Spinal cord (tissue), 10 donors: ENCODE data around the gene GRAMD1C. TPM values are rescaled to one million over a fixed set of nuclear protein-coding genes. Genes with fewer than 3 reads are reported as not detected.

ENCODE experiments used
- DNase-seq, 6 donors: peaks; one replicate each; pipeline versions ENCODE4 v3.0.0 to v3.0.0-alpha.2; 2013 to 2015; ENCODE audit warnings: low spot score in 6 of 6, low read depth in 4 of 6
- H3K27ac ChIP-seq: one replicate; pipeline ENCODE4 v1.5.1; 2013; ENCODE audit warnings: low read depth, low read length, control low read depth
- H3K27me3 ChIP-seq: one replicate; pipeline ENCODE4 v1.6.1; 2013; ENCODE audit warnings: low read length; ENCODE audit not compliant: control insufficient read depth, insufficient read depth
- H3K36me3 ChIP-seq: one replicate; pipeline ENCODE4 v1.6.1; 2013; ENCODE audit warnings: low read length; ENCODE audit not compliant: control insufficient read depth, insufficient read depth
- H3K4me1 ChIP-seq: one replicate; pipeline ENCODE4 v1.6.1; 2013; ENCODE audit warnings: low read length; ENCODE audit not compliant: control insufficient read depth, insufficient read depth
- H3K4me3 ChIP-seq: one replicate; pipeline ENCODE4 v1.5.1; 2013; ENCODE audit warnings: low read depth, low read length, control low read depth
- H3K9me3 ChIP-seq: one replicate; pipeline ENCODE4 v1.6.1; 2013; ENCODE audit warnings: low read length; ENCODE audit not compliant: control insufficient read depth, insufficient read depth
- WGBS: methylation state at CpG from one replicate; pipeline ENCODE4 v1.1.5; 2013; ENCODE audit warnings: missing lambda C conversion rate; ENCODE audit not compliant: insufficient coverage; 5-methylcytosine and 5-hydroxymethylcytosine counted together
- polyA plus RNA-seq, 2 donors: library from polyadenylated mRNA; unstranded; fragments of 120-200 nt; gene quantifications; one replicate each; pipeline ENCODE4 v1.2.1, GENCODE V29; 2013; ENCODE audit not compliant: insufficient read length in 2 of 2
- total RNA-seq, 2 donors: library from RNA; depleted of rRNA in 1 of 2; stranded (reverse); fragments of 120-200 nt in 1 of 2; fragments of >200 nt in 1 of 2; gene quantifications; one replicate each; pipeline versions ENCODE4 v1.2.3 to v1.2.4, GENCODE V29; 2013 to 2014
- donor health status: healthy.

The GRAMD1C gene
- total and polyA plus RNA-seq, 4 donors: 10.5 to 21.3 (median 15.4) TPM

DNA sequence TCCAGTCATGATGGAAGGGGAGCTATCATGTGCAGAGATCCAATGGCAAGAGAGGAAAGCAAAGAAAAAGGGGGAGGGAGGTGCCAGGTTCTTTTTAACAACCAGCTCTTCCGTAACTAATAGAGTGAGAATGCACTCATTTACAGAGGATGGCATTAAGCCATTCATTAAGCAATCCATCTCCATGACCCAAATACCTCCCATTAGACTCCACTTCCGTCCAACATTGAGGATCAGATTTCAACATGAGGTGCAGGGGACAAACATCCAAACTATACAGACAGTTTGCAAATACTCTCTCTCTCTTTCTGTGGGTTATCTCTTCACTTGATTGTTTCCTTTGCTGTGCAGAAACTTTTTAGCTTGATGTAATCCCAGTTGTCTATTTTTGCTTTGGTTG is 130.4 kb downstream of the GRAMD1C start:
- Histone ChIP-seq H3K27ac (no peak overlapping the region), H3K27me3 (no peaks in the 10 kb centered on the region), H3K4me3 (no peak overlapping the region), H3K36me3 (no peaks in the 10 kb centered on the region), H3K9me3 (peaks cover 11% of the 10 kb centered on the region), H3K4me1 (no peaks in the 10 kb centered on the region)
- peak in 2 of 6 donors; percentile 16 to 61 for DNase-seq
- 13% methylated on average over 2 of the region's 2 CpGs for WGBS

DNA sequence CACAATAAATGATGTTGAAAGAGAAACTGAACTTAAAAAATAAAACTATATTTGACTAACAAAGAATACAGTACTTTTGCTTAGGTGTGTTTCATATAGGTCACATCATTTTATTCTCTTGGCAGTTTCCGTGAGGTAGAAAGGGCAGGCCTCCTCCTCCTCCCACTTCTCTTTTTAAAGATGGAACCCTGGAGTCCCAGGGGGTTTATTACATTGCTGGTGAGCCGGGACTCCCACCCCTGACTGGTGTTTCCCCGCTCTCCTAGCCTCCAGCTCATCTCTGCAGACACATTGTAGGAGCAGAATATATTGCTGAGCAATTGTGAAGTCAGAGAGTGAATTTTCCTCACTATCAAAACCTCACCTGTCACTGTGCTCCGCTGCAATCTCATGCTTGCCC is 139.2 kb downstream of the GRAMD1C start:
- Histone ChIP-seq H3K27me3 (no peaks in the 10 kb centered on the region), H3K4me1 (no peaks in the 10 kb centered on the region), H3K27ac (no peak overlapping the region), H3K9me3 (peaks cover 11% of the 10 kb centered on the region), H3K36me3 (peaks cover 3% of the 10 kb centered on the region), H3K4me3 (no peak overlapping the region)
- no peak for DNase-seq
- 89% methylated on average over 1 of the region's 4 CpGs for WGBS

DNA sequence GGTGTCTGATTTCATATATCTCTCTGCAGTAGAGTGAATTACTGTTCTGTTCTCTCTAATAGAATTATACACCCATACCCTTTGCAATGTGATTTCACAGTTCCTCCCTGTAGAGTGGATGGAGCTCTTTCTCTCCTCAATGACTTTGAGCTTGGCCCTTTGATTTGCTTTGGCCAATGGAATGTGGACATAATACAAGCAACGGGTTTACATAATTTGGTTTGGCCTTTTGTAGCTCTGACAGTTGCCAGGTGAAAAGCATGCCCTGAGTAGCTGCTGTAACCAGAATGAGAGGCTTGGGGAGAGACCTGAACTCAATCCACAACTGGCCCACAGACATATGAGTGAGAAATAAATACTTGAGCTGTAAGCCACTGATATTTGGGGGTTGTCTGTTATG is 141.3 kb downstream of the GRAMD1C start:
- no peaks in the 10 kb centered on the region for H3K27me3 ChIP-seq
- no peak overlapping the region for H3K27ac ChIP-seq
- no peaks in the 10 kb centered on the region for H3K9me3 ChIP-seq
- 60% methylated on average over 1 of the region's 1 CpG for WGBS
- no peaks in the 10 kb centered on the region for H3K4me1 ChIP-seq
- no peak for DNase-seq
- no peak overlapping the region for H3K4me3 ChIP-seq
- H3K36me3 ChIP-seq: peaks cover 3% of the 10 kb centered on the region

DNA sequence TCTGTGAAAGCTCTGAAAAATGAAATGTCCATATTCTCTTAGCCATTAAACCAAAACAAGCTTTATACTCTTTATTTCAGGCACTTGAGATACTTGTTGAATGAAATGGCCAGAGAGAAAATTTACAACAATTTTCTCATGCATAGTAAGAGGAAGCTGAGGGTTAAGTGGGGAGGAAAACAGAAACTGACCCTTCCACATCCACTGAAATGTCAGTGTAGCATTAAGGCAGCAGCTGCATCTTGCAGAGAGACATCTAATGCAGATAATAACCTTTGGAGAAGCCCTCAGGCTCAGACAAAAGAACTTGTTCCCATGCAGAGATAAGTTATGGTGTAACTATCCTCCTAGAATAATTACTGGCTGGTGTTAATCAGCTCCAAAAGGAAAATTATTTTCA is 143.2 kb downstream of the GRAMD1C start:
- Histone ChIP-seq H3K36me3 (peaks cover 6% of the 10 kb centered on the region), H3K4me3 (no peak overlapping the region), H3K4me1 (no peaks in the 10 kb centered on the region), H3K27ac (no peak overlapping the region), H3K9me3 (no peaks in the 10 kb centered on the region), H3K27me3 (no peaks in the 10 kb centered on the region)
- no peak for DNase-seq

DNA sequence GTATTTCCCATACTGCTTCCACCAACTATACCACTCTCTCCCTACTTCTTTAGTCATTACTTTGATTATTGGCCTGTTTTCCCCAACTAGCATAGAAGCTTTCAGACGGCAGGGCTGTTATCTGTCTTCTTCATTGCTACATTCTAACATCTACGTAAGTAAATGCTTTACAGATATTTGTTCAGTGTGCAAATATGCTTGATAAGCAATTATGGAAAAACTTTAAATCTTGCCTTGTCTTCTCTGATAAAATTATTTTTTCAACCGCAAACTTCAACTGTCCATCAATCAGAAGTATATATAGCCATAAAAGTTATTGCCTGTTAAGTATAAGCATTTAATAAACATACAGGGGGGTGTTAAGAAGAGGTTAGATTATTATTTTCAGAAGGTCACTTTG is 145.0 kb downstream of the GRAMD1C start:
- Histone ChIP-seq H3K4me3 (no peak overlapping the region), H3K27ac (no peak overlapping the region), H3K36me3 (peaks cover 3% of the 10 kb centered on the region), H3K27me3 (no peaks in the 10 kb centered on the region), H3K9me3 (no peaks in the 10 kb centered on the region), H3K4me1 (no peaks in the 10 kb centered on the region)
- no CpG with 5 or more reads among the region's 3 CpGs for WGBS
- no peak for DNase-seq

DNA sequence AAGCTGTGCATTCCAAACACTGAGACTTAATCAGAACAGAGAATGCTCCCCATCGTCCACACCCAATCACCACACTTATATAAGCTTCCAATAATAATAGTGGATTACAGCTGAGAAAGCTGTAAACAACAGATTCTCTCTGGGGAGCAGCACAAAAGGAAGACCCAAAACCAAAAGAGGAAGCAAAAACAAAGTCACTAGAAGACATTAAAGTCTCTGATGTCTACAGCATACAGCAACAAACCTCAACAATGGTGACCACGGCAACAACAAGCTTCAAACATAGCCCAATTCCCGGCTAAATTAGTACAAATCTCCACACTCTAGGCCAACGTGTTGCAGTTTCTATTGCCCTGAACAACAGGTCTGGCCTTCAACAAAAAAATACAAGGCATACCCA is 147.0 kb downstream of the GRAMD1C start:
- Histone ChIP-seq H3K36me3 (peaks cover 3% of the 10 kb centered on the region), H3K4me3 (no peak overlapping the region), H3K27me3 (no peaks in the 10 kb centered on the region), H3K27ac (no peak overlapping the region), H3K9me3 (no peaks in the 10 kb centered on the region), H3K4me1 (no peaks in the 10 kb centered on the region)
- no peak for DNase-seq
- WGBS: 81% methylated on average over 3 of the region's 4 CpGs

Other genes starting within 250 kb of the GRAMD1C start
- gene USF3, start 142.1 kb upstream of the GRAMD1C start, total RNA-seq: 10 to 100 TPM; 16.3 to 26.3 TPM
- 10 to 100 TPM; 13.5 to 14.1 TPM for gene USF3, start 142.1 kb upstream of the GRAMD1C start, polyA plus RNA-seq
- 10 to 100 TPM; 74.9 to 85.1 TPM for gene NAA50, start 92.5 kb upstream of the GRAMD1C start, total RNA-seq
- 10 to 100 TPM; 74.2 to 99.0 TPM for gene NAA50, start 92.5 kb upstream of the GRAMD1C start, polyA plus RNA-seq
- gene ATP6V1A, start 91.8 kb upstream of the GRAMD1C start, total RNA-seq: 100 to 1,000 TPM in 1 of 2 donors, 10 to 100 TPM in 1; 87.1 to 279 TPM
- 100 to 1,000 TPM; 104 to 134 TPM for gene ATP6V1A, start 91.8 kb upstream of the GRAMD1C start, polyA plus RNA-seq
- 10 to 100 TPM in 1 of 2 donors, 1 to 10 TPM in 1; 7.8 to 10.6 TPM for gene ZDHHC23, start 109.2 kb downstream of the GRAMD1C start, total RNA-seq
- gene ZDHHC23, start 109.2 kb downstream of the GRAMD1C start, polyA plus RNA-seq: 1 to 10 TPM; 6.2 to 6.8 TPM
- 10 to 100 TPM in 1 of 2 donors, 1 to 10 TPM in 1; 5.6 to 11.1 TPM for gene CCDC191, start 217.7 kb downstream of the GRAMD1C start, total RNA-seq
- 10 to 100 TPM; 13.1 to 13.3 TPM for gene CCDC191, start 217.7 kb downstream of the GRAMD1C start, polyA plus RNA-seq
- gene QTRT2, start 217.9 kb downstream of the GRAMD1C start, total RNA-seq: 10 to 100 TPM; 21.2 to 23.9 TPM
- 10 to 100 TPM; 10.0 to 15.2 TPM for gene QTRT2, start 217.9 kb downstream of the GRAMD1C start, polyA plus RNA-seq